Measurements from ENCODE around the gene PCDHB13.

DNA sequence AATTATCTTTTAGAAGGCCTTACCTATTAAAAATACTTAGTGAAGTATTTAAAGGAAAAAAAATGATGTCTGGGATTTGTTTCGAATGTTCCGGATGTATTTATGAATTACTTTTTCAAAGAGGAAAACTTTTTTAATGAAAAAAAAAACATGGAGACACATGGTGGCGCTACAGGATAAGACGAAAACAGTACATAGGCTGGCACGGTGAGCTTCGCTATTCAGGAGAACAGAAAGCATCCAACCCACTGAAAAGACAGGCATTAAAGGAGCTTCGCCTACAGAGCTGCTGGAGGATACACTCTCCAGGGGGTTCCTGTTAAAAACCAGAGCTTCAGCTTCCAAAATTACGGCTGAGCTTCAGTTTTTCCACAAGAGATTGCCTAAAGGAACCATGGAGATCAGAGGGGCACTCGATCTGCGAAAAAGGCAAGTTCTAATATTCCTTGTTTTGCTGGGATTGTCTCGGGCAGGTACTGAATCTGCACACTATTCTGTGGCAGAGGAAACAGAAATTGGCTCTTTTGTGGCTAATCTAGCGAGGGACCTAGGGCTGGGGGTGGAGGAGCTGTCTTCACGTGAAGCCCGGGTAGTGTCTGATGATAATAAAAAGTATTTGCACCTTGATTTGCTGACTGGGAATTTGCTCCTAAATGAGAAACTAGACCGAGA, 9.5 kb downstream of the PCDHB13 start, which contains the start of gene PCDHB14:
- TF ChIP-seq FOXA1 (IDR thresholded peaks at IDR 0.05) (no peak), BHLHE40 (IDR thresholded peaks at IDR 0.05; ENCODE audit: borderline replicate concordance) (no peak), HDGF (IDR thresholded peaks at IDR 0.05; ENCODE audit: borderline replicate concordance) (no peak), SP1 (IDR thresholded peaks at IDR 0.05) (no peak), ZNF384 (IDR thresholded peaks at IDR 0.05) (no peak)
- TF ChIP-seq, protein P1, sequence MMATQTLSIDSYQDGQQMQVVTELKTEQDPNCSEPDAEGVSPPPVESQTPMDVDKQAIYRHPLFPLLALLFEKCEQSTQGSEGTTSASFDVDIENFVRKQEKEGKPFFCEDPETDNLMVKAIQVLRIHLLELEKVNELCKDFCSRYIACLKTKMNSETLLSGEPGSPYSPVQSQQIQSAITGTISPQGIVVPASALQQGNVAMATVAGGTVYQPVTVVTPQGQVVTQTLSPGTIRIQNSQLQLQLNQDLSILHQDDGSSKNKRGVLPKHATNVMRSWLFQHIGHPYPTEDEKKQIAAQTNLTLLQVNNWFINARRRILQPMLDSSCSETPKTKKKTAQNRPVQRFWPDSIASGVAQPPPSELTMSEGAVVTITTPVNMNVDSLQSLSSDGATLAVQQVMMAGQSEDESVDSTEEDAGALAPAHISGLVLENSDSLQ (IDR thresholded peaks at IDR 0.05) = no peak
